GM08714 (cell line): ENCODE results near the gene ARMH3.

Experiments
- H3K4me3 ChIP-seq: fragments of 200-500 bp; sonication (Bioruptor generic); 2 replicates; pipeline ENCODE4 v1.5.1; 2014; ENCODE audit warnings: mild to moderate bottlenecking, low read length, inconsistent platforms
- ZNF274 ChIP-seq: IDR thresholded peaks from 2 replicates; pipeline ENCODE4 v1.6.1; 2012; ENCODE audit warnings: mild to moderate bottlenecking, low read depth, low read length

The ARMH3 gene

DNA sequence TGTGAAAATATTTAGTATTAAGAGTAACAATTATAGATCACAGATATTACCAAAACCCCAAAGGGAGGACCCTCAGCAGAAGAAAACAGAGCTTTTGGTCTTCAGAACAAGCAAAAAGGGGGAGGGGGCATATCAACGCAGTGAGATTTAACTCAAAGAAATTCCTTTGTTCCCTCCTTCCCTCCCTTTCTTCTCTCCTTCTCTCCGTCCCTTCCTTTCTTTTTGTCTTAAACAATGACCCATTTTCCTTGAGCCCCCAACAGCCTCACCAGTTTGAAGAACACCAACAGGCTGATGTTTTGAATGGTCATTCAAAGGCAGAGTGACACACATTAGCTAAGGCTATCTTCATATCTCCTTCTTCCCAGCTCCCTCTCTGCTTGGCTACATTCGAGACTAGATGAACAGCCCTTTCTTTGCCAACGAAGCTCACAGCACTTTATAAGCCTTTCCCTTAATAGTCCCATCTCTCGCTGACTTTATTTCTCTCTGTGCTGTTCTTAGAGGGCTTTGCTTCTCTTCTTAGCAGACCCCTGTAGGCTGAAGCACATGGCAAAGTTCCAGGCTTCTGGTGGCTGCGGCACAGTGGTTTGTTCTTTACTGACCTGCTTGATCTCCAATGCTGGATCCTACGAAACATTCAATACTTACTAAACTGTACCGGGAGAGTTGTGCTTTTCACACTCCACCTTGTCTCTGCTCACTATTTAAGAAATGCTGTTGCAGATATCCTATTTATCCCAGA, 136.8 kb downstream of the ARMH3 start:
- TF ChIP-seq ZNF274, result no peak
- H3K4me3 ChIP-seq, result no peak overlapping the region

DNA sequence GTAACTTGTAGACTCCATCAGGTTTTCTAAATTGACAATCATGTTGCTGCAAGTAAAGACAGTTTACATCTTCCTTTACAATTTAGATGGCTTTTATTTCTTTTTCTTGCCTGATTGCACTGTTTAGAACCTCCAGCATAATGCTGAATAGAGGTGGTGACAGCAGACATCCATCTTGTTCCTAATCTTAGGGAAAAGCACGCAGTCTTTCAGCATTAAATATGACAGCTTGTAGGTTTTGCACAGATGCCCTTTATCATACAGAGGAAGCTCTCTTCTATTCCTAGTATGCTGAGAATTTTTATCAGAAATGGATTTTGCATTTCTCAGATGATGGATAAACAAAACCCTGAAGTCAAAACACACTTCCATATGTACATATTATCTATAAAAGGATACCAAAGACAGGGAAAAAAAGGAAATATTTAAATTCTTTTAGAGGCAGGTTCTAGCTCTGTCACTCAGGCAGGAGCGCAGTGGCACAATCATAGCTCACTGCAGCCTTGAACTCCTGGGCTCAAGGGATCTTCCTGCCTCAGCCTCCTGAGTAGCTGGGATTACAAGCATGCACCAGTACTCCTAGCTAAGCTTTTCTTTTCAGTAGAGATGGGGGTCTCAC, 143.3 kb downstream of the ARMH3 start:
- TF ChIP-seq ZNF274, result no peak
- no peak overlapping the region for H3K4me3 ChIP-seq

DNA sequence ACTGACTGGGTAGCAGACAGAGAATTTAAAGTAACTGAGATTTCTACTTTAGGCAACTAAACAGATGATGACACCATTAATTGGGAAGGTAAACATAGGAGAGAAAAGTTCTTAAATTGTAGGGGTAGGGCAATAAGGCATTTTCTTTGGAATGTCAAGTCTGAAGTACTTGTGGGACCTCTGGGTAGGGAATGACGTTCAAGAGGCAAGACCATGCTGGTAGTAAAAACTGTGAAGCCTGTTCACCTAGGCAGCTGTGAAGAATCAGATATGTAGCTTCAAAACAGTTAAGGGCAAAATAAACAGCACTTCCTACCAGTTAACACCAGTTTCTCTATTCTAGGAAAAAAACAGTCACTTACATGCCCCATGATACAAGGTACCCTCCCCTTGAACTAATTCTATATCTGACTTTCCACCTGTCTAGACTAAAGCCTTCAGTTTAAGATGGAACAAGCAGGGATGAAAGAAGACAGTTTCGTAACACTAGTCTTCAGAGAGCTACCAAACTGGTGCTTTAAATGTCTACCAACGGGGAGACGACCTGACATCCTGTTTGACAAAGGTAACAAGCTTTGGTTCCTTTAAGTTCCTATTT, 149.3 kb downstream of the ARMH3 start:
- H3K4me3 ChIP-seq, result no peak overlapping the region
- no peak for TF ChIP-seq ZNF274

DNA sequence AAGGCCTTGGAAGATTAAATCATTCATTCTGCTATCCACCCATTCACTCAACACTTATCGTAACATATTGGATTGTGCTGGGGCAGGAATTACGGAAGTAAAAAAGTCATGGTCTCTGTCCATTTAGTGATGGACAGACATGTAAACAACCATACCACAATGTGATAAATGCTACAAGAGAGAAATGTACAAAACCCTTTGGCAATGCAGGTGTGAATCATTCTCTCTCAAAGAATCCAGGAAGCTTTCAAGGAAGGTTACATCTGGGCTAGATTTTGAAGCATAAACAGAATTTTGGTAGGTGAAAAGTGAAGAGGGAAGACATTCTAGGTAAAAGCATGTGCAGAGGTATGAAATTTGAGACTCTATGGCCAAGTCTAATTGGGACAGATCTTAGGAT, 150.7 kb downstream of the ARMH3 start:
- no peak overlapping the region for H3K4me3 ChIP-seq
- no peak for TF ChIP-seq ZNF274

DNA sequence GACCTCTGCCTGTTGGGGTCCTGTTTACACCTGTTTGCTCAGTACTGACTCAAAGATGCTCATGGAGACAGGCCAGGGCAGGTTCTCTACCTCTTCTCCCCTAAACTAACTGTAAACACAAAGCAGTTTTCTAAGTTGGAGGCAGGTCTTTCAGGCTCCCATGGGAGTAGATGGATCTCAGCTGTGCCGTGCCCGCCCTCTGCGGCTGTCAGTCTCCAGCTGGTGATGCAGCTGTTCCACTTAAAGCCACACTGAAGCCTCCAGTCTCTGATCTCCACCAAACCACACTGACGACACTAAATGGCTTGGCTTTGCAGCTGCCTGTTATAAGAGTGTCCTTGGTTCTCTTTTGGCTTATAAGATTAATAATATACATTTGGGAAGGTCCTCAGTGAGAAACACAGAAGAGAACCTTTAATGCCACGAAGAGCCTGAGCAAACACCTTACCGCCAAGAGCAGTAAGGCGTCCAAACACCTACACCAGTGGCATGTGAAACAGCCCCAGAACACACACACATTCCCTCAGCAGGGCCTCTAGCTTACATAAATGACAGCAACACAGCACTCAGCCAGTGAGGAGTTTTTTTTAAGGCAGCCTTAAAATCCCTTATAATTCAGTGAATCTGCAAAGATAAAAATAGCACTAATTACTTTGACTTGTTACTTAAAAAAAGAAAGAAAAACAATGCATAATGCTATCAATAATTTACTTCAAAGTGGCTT, 152.0 kb downstream of the ARMH3 start:
- TF ChIP-seq ZNF274, result no peak

DNA sequence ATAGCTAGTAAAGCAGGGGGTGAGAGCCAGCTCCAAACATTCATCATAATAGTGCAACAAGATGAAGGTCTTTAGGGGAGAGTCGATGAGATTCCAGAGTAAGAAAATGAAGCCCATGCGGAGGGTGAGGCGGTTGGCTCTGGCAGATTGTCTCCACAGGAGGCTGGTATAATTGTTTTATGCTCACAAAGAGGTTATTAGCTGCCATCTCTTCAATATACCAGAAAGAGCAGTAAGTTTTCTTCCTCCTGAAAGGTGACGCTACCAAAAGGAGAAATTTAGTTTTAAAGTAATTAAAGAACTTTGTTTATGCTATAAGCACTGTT, 153.2 kb downstream of the ARMH3 start:
- peak overlapping the region; percentile 16; the same call in 1 of the 2 replicates for H3K4me3 ChIP-seq
- TF ChIP-seq ZNF274, result no peak

More for the DNA sequence above, 152.0 kb downstream of the ARMH3 start:
- no peak overlapping the region; the same call in 1 of the 2 replicates for H3K4me3 ChIP-seq

DNA sequence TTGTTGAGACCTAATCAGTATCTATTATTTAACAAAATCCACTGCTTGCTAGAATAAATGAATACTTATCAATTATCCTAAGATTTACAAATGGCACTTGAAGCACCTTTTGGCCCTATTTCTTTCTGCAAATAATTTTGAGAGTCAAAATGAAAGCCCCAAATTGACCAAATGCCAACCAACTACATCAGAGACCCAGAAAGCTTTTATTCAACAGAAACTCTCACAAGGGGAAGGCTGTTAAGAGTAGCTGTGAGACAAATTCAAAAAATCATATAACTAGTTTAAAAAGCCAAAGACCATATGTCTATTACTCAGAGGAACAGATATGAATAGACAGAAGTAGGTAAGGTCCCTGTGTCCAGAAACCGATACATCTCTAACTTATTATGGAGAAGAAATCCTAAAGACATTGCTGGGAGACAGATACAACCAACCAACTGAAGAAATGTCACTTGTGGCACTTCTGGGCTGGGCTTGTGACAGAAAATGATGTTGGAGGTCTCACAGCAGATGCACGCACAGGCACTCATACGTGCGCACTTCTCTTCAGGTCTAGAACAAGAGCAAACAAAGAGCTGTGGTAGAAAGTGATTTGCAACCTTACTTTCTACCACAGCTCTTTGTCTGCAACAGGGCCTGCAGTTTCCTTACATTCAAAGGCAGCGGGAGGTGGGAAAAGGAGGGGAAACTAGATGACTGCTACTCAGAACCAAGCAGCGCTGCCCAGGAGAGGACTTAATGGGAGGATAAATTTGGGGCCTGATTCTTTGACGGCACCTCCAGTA, 153.7 kb downstream of the ARMH3 start:
- no peak for TF ChIP-seq ZNF274
- H3K4me3 ChIP-seq, result peak overlapping the region; percentile 16; the same call in 1 of the 2 replicates

DNA sequence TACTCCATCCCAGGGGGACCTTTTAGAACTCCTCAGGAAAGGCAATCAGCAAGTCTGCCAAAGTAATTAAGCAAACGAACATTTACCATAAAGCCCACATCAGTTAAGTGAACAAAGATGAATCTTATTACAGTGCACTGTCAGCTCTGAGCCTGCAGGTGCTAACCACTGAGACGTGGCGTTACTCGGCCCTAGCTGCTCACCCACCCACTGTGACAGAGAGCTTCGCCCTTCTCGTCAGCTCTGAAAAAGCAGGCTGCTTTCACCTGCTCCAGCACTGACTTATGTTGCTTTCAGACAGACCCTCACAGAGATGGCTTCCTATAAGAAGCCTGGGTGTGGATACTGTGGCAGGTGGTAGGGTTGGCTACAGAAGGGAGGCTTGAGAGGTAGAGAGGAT, 154.6 kb downstream of the ARMH3 start:
- TF ChIP-seq ZNF274, result no peak

DNA sequence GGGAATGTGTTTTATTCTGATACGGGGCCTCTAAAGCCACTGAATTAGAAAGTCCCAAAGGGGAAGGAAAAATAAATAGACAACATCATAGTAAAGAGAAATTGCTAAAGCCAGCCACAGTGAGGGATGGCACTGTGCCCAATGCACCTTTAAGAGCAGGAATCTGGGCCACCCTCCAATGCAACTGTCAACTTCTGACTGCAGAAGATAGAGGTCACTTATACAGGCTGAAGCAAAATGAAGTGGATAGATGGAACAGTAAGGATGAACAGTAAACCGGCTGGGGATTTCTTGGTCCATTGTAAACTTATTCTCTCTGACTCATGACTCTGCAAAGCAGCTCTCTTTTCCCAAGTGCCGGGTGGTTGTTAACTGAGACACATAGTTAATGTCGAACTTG, 158.3 kb downstream of the ARMH3 start:
- no peak for TF ChIP-seq ZNF274
- no peak overlapping the region for H3K4me3 ChIP-seq

More for the DNA sequence above, 154.6 kb downstream of the ARMH3 start:
- H3K4me3 ChIP-seq, result no peak overlapping the region; the same call in 1 of the 2 replicates

DNA sequence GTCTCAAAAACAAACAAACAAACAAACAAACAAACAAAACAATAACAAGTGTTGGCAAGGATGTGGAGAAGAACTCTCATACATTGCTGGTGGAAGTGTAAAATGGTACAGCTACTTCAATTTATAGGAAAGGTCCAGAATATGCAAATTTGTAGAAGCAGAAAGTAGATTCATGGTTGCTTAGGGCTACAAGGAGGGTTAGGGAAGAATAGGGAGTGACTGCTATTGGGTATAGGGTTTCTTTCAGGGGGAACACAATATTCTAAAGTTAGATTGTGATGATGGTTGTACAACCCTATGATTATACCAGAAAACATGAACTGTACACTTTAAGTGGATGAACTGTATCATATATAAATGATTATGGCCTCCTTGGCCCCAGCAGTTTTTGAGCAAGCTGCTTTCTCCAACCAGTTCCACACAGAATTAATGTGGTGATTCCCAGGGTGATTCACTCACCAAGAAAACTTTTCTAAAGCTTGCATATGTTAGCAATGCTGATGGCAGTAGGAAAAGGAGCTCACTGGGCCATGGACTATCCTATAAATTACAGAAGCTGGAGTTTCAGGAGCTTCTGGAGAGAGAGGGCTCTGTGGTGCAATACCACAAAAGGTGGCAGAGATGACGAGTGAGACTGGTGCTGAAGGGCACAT, 159.6 kb downstream of the ARMH3 start:
- no peak for TF ChIP-seq ZNF274
- H3K4me3 ChIP-seq, result no peak overlapping the region

DNA sequence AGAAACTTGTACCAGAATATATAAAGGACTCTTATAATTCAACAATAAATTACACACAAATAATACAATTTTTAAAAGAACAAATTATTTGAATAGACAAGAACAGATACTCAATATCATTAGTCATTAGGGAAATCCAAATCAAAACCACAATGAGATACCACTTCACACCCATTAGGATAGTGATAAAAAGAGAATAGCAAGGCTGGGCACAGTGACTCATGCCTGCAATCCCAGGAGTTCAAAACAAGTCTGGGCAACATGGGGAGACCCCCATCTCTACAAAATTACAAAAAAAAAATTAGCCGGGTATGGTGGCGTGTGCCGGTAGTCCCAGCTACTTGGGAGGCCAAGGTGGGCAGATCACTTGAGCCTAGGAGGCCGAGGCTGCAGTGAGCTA, 160.2 kb downstream of the ARMH3 start:
- TF ChIP-seq ZNF274, result no peak
- no peak overlapping the region for H3K4me3 ChIP-seq

DNA sequence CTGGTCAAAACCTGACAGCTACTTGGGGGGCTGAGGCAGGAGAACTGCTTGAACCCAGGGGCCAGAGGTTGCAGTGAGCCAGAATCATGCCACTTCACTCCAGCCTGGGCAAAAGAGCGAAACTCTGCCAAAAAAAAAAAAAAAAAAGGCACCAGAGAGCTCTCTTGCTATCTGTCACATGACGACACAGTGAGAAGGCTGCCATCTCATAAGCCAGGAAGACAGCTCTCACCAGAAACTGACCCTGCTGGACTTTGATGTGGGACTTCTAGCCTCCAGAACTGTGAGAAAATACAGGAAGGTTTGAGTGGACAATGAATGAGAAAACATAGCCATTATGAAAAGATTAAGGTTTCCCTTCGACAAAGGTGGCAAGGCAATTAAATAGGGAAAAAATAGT, 161.2 kb downstream of the ARMH3 start:
- no peak for TF ChIP-seq ZNF274
- H3K4me3 ChIP-seq, result no peak overlapping the region

DNA sequence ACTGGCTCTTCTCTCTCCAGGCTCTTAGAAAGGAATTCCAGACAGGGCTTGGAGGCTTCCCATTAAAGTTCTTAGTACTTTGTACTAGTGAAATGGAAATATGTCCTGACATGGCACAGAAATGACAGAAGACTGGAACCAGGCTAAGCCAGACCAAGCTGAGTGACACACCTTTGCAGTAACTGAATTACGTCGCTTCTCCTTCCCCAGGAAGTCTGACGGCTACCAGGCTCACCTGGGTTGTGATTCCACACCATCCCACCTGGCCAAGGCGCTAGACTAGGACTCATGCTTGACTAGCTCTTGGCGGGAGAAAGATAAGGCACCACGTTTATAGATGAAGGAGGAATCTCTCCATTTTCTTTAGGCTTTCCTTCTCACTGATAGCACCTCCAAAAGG, 161.7 kb downstream of the ARMH3 start:
- no peak for TF ChIP-seq ZNF274
- no peak overlapping the region for H3K4me3 ChIP-seq
